Subcutaneous preadipocyte (primary cell): ENCODE results near the gene IGLL1. TPM values are rescaled to one million over a fixed set of nuclear protein-coding genes. Genes with fewer than 3 reads are reported as not detected.

Experiments used
- small RNA-seq: library from RNA; depleted of rRNA; stranded (forward); fragments of <200 nt; gene quantifications from one replicate; pipeline ENCODE3, GENCODE V24; 2012
- total RNA-seq: library from RNA; depleted of rRNA; stranded (reverse); fragments of >200 nt; gene quantifications from 2 replicates; pipeline ENCODE4 v1.2.3, GENCODE V29; 2012

The IGLL1 gene
- not detected in 2 replicates for total RNA-seq

GRCh38 chr22:23579870-23580575 is at the start of gene IGLL1:
Gene IGLL1 (minus strand): TSS chr22:23580290. CDS start chr22:23580190, 100 bp downstream.

Small RNA genes within 50 kb of the gene (small RNA-seq; reads per million reads assigned to genes)
- gene AP000346.3, result not detected

Other genes with a start within 250 kb of the IGLL1 start
- under 0.01 TPM in 1 of 2 replicates, not detected in the other for gene DRICH1, start 52.0 kb upstream of the IGLL1 start, total RNA-seq
- gene RGL4, start 110.7 kb upstream of the IGLL1 start, total RNA-seq, result not detected in 2 replicates
- 3.3 and 4.9 TPM in 2 replicates for gene ZNF70, start 170.8 kb upstream of the IGLL1 start, total RNA-seq
- gene VPREB3, start 174.1 kb upstream of the IGLL1 start, total RNA-seq, result not detected in 2 replicates
- not detected in 2 replicates for gene C22orf15, start 182.7 kb upstream of the IGLL1 start, total RNA-seq
- gene CHCHD10, start 187.7 kb upstream of the IGLL1 start, total RNA-seq, result 1.1 and 10.9 TPM in 2 replicates
- gene MMP11, start 192.6 kb upstream of the IGLL1 start, total RNA-seq, result 2.9 and 3.3 TPM in 2 replicates
- 53.0 and 58.8 TPM in 2 replicates for gene SMARCB1, start 206.7 kb upstream of the IGLL1 start, total RNA-seq